ENCODE results near the gene SBNO1.
A peak's percentile ranks its signal among the peaks of the same experiment; 100 is the strongest.

Gene SBNO1

DNA sequence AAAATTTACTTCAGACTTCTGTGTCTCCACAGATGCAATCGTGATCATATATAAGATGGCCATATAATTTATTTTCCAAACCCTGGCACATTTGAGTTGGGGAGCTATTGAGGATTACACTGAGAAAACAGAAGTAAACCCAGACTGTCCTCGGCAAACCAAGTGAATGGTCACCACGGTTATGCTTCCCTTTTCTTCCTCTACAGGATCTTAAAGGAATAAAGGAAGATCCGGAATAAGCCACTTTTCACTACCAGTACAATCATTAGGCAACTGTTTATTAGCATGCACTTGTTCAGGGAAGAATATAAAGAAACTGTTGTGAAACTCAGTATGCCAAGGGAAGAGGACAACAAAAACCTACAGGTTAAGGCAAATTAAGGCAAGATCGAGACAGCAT lies 27.6 kb downstream of the SBNO1 start:
- ChIA-PET CTCF (no interaction called here), POLR2A (no interaction called here)
- H3K36me3 ChIP-seq (ENCODE audit: control insufficient read depth in 2 of 2, insufficient read depth in 1 of 2, low read length in 2 of 2), result peaks cover 48 to 60% of the 10 kb centered on the region in 2 experiments

DNA sequence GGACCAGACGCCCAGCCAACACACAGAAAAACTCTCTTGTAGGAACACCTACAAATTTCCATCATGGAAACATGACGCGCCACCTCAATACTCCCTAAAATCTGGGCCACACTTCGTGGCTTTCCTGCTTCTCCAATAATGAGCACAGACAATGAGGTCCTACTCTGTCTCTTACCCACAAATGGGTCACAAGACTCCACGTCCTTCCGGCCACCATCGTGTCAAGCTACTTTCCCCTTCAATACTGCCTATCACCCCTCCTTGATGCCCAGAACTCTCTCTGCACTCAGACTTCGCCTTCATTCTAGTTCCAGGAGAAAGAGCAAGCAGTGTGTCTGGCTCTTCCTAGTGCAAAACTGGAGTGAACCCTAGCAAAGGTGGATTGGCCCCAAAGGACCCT lies 28.1 kb downstream of the SBNO1 start:
- H3K36me3 ChIP-seq (ENCODE audit: control insufficient read depth in 2 of 2, insufficient read depth in 1 of 2, low read length in 2 of 2), result peaks cover 43 to 63% of the 10 kb centered on the region in 2 experiments
- ChIA-PET CTCF (interaction anchor here (0.9 kb wide), 1 partner anchor 9 kb away, joined by 6 read pairs; no protein-coding TSS in a partner anchor), POLR2A (no interaction called here)
- H3K4me1 ChIP-seq (ENCODE audit: control insufficient read depth, insufficient read depth, low read length), result no peaks in the 10 kb centered on the region
- TF ChIP-seq ZNF529 (tag by site-specific recombination; IDR thresholded peaks at IDR 0.05; ENCODE audit: insufficient replicate concordance) (no peak), ZNF571 (tag by site-specific recombination; IDR thresholded peaks at IDR 0.05) (no peak), ZNF423 (tag by site-specific recombination; IDR thresholded peaks at IDR 0.05) (no peak), ZNF433 (tag by site-specific recombination; IDR thresholded peaks at IDR 0.05; ENCODE audit: low read depth) (no peak), ZNF223 (tag by site-specific recombination; IDR thresholded peaks at IDR 0.05) (no peak), ZNF404 (tag by site-specific recombination; IDR thresholded peaks at IDR 0.05) (no peak), KLF8 (tag by site-specific recombination; IDR thresholded peaks at IDR 0.05) (no peak), ZNF324 (tag by site-specific recombination; IDR thresholded peaks at IDR 0.05) (no peak), ZNF19 (tag by site-specific recombination; IDR thresholded peaks at IDR 0.05; ENCODE audit: low read depth) (no peak), ZNF366 (tag by site-specific recombination; conservative IDR thresholded peaks at IDR 0.05) (no peak), ZNF311 (tag by site-specific recombination; IDR thresholded peaks at IDR 0.05; ENCODE audit: borderline replicate concordance) (no peak)
- TF ChIP-seq, protein P1, sequence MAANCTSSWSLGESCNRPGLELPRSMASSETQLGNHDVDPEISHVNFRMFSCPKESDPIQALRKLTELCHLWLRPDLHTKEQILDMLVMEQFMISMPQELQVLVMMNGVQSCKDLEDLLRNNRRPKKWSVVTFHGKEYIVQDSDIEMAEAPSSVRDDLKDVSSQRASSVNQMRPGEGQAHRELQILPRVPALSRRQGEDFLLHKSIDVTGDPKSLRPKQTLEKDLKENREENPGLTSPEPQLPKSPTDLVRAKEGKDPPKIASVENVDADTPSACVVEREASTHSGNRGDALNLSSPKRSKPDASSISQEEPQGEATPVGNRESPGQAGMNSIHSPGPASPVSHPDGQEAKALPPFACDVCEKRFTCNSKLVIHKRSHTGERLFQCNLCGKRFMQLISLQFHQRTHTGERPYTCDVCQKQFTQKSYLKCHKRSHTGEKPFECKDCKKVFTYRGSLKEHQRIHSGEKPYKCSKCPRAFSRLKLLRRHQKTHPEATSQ (tag by site-specific recombination; IDR thresholded peaks at IDR 0.05), result no peak
- H3K4me3 ChIP-seq (ENCODE audit: low read depth, low read length), result no peak overlapping the region
- H3K9me3 ChIP-seq (ENCODE audit: control insufficient read depth, insufficient read depth, low read depth, low read length), result no peaks in the 10 kb centered on the region
- H3K27ac ChIP-seq (ENCODE audit: extremely low read depth, low read depth, low read length), result no peak overlapping the region

More for the DNA sequence above, 27.6 kb downstream of the SBNO1 start:
- H3K4me1 ChIP-seq (ENCODE audit: control insufficient read depth, insufficient read depth, low read length), result no peaks in the 10 kb centered on the region
- TF ChIP-seq TCF7L2 (IDR thresholded peaks at IDR 0.05; ENCODE audit: borderline replicate concordance, low read depth, low read length) (no peak), PRDM4 (tag by site-specific recombination; IDR thresholded peaks at IDR 0.05) (no peak), ZNF785 (tag by site-specific recombination; IDR thresholded peaks at IDR 0.05) (no peak), ZNF398 (tag by site-specific recombination; IDR thresholded peaks at IDR 0.05) (no peak)
- H3K4me3 ChIP-seq (ENCODE audit: low read depth, low read length), result no peak overlapping the region
- H3K9me3 ChIP-seq (ENCODE audit: control insufficient read depth, insufficient read depth, low read depth, low read length), result no peaks in the 10 kb centered on the region
- H3K27ac ChIP-seq (ENCODE audit: extremely low read depth, low read depth, low read length), result no peak overlapping the region

GRCh38 chr12:123335490-123335889 lies 29.2 kb downstream of the SBNO1 start:
- ChIA-PET POLR2A (no interaction called here), CTCF (interaction anchor here (0.7 to 0.9 kb wide), 2 partner anchors 10 to 227 kb away, joined by 3 to 6 read pairs; no protein-coding TSS in a partner anchor)
- H3K27ac ChIP-seq (ENCODE audit: extremely low read depth, low read depth, low read length), result no peak overlapping the region
- TF ChIP-seq, protein P2, sequence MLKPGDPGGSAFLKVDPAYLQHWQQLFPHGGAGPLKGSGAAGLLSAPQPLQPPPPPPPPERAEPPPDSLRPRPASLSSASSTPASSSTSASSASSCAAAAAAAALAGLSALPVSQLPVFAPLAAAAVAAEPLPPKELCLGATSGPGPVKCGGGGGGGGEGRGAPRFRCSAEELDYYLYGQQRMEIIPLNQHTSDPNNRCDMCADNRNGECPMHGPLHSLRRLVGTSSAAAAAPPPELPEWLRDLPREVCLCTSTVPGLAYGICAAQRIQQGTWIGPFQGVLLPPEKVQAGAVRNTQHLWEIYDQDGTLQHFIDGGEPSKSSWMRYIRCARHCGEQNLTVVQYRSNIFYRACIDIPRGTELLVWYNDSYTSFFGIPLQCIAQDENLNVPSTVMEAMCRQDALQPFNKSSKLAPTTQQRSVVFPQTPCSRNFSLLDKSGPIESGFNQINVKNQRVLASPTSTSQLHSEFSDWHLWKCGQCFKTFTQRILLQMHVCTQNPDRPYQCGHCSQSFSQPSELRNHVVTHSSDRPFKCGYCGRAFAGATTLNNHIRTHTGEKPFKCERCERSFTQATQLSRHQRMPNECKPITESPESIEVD (tag by site-specific recombination; IDR thresholded peaks at IDR 0.05), result 0 out of 2 replicates have a peak, but pooled peaks have one; percentile 9
- TF ChIP-seq ZBTB6 (tag by site-specific recombination; IDR thresholded peaks at IDR 0.05), result no peak
- H3K4me1 ChIP-seq (ENCODE audit: control insufficient read depth, insufficient read depth, low read length), result no peaks in the 10 kb centered on the region
- H3K9me3 ChIP-seq (ENCODE audit: control insufficient read depth, insufficient read depth, low read depth, low read length), result no peaks in the 10 kb centered on the region
- H3K36me3 ChIP-seq (ENCODE audit: control insufficient read depth in 2 of 2, insufficient read depth in 1 of 2, low read length in 2 of 2), result peaks cover 42 to 64% of the 10 kb centered on the region in 2 experiments
- no peak overlapping the region for H3K4me3 ChIP-seq (ENCODE audit: low read depth, low read length)

All from HEK293 (cell line).